Mesenchymal stem cell (in vitro differentiated cells and primary cell): Measurements from ENCODE around the gene CDC40.

Experiments
- DNase-seq: peaks from one replicate; pipeline ENCODE4 v3.0.0-alpha.2; 2013
- H2AFZ ChIP-seq: one replicate; pipeline ENCODE4 v1.6.1; 2013; ENCODE audit warnings: low read depth, mild to moderate bottlenecking, control low read depth, inconsistent platforms, low read length, moderate library complexity
- H2AK5ac ChIP-seq: 2 replicates; pipeline ENCODE4 v1.6.1; 2013; ENCODE audit warnings: low read length, moderate library complexity, mild to moderate bottlenecking, inconsistent platforms; ENCODE audit not compliant: severe bottlenecking
- H2BK120ac ChIP-seq: one replicate; pipeline ENCODE4 v1.6.1; 2013; ENCODE audit warnings: low read depth, mild to moderate bottlenecking, inconsistent platforms, low read length, moderate library complexity
- H2BK12ac ChIP-seq, 2 experiments: one replicate each; pipeline ENCODE4 v1.6.1; 2013; ENCODE audit warnings: inconsistent platforms in 2 of 2, low read length in 2 of 2, mild to moderate bottlenecking in 2 of 2, moderate library complexity in 2 of 2, control low read depth in 1 of 2
- H2BK15ac ChIP-seq: one replicate; pipeline ENCODE4 v1.6.1; 2013; ENCODE audit warnings: mild to moderate bottlenecking, low read depth, inconsistent platforms; ENCODE audit not compliant: poor library complexity, severe bottlenecking
- H2BK5ac ChIP-seq: 2 replicates; pipeline ENCODE4 v1.6.1; 2013; ENCODE audit warnings: low read depth, mild to moderate bottlenecking, low read length, control low read depth, inconsistent platforms; ENCODE audit not compliant: poor library complexity, severe bottlenecking
- H3K14ac ChIP-seq, 2 experiments: one replicate each; pipeline ENCODE4 v1.6.1; 2013; ENCODE audit warnings: inconsistent platforms in 2 of 2, low read length in 2 of 2, control low read depth in 1 of 2, mild to moderate bottlenecking in 1 of 2, moderate library complexity in 1 of 2
- H3K18ac ChIP-seq, 2 experiments: one replicate each; pipeline ENCODE4 v1.6.1; 2013; ENCODE audit warnings: inconsistent platforms in 2 of 2, low read length in 2 of 2, control low read depth in 1 of 2, low read depth in 1 of 2, mild to moderate bottlenecking in 1 of 2
- H3K23ac ChIP-seq, 2 experiments: one replicate each; pipeline ENCODE4 v1.6.1; 2013; ENCODE audit warnings: inconsistent platforms in 2 of 2, low read length in 2 of 2, mild to moderate bottlenecking in 2 of 2, moderate library complexity in 2 of 2, control low read depth in 1 of 2
- H3K27ac ChIP-seq: 2 replicates; pipeline ENCODE4 v1.5.1; 2013; ENCODE audit warnings: mild to moderate bottlenecking, moderate library complexity, low read length, control low read depth, inconsistent platforms; ENCODE audit not compliant: poor library complexity, severe bottlenecking
- H3K27me3 ChIP-seq, 2 experiments: 2 replicates each; pipeline versions ENCODE4 v1.6.1 to v1.7.0; 2013; ENCODE audit warnings: low read length in 2 of 2, mild to moderate bottlenecking in 2 of 2, moderate library complexity in 2 of 2, control low read depth in 1 of 2, inconsistent platforms in 1 of 2; ENCODE audit not compliant: control insufficient read depth in 1 of 2, insufficient read depth in 1 of 2
- H3K36me3 ChIP-seq, 2 experiments: 2 replicates each; pipeline versions ENCODE4 v1.6.1 to v1.7.0; 2013; ENCODE audit warnings: low read length in 2 of 2, control low read depth in 1 of 2, inconsistent platforms in 1 of 2, low read depth in 1 of 2, mild to moderate bottlenecking in 1 of 2; ENCODE audit not compliant: insufficient read depth in 2 of 2, control insufficient read depth in 1 of 2
- H3K4ac ChIP-seq, 2 experiments: one replicate each; pipeline ENCODE4 v1.6.1; 2013; ENCODE audit warnings: inconsistent platforms in 2 of 2, low read length in 2 of 2, mild to moderate bottlenecking in 2 of 2, moderate library complexity in 2 of 2, control low read depth in 1 of 2, low read depth in 1 of 2
- H3K4me1 ChIP-seq: 2 replicates; pipeline ENCODE4 v1.6.1; 2013; ENCODE audit warnings: low read depth, low read length, control low read depth; ENCODE audit not compliant: control insufficient read depth, insufficient read depth
- H3K4me2 ChIP-seq: 2 replicates; pipeline ENCODE4 v1.6.1; 2013; ENCODE audit warnings: low read length, mild to moderate bottlenecking, inconsistent platforms; ENCODE audit not compliant: poor library complexity, severe bottlenecking
- H3K4me3 ChIP-seq, 2 experiments: 2 replicates each; pipeline versions ENCODE4 v1.5.1 to v1.7.0; 2013; ENCODE audit warnings: low read length in 2 of 2, mild to moderate bottlenecking in 2 of 2, control low read depth in 1 of 2, low read depth in 1 of 2; ENCODE audit not compliant: insufficient read depth in 1 of 2
- H3K79me1 ChIP-seq: replicated peaks from 2 replicates; pipeline ENCODE4 v1.6.1; 2013; ENCODE audit warnings: mild to moderate bottlenecking, control low read depth, low read length, inconsistent platforms; ENCODE audit not compliant: poor library complexity, severe bottlenecking
- H3K9ac ChIP-seq: 2 replicates; pipeline ENCODE4 v1.7.0; 2013; ENCODE audit warnings: mild to moderate bottlenecking, low read length, moderate library complexity
- H3K9me3 ChIP-seq: 2 replicates; pipeline ENCODE4 v1.7.0; 2013; ENCODE audit warnings: mild to moderate bottlenecking, low read length; ENCODE audit not compliant: control insufficient read depth
- H4K8ac ChIP-seq: one replicate; pipeline ENCODE4 v1.6.1; 2013; ENCODE audit warnings: inconsistent platforms, mild to moderate bottlenecking, low read length, moderate library complexity
- H4K91ac ChIP-seq: one replicate; pipeline ENCODE4 v1.6.1; 2013; ENCODE audit warnings: mild to moderate bottlenecking, low read length, inconsistent platforms
- WGBS: methylation state at CpG from one replicate; pipeline ENCODE4 v1.1.7; 2013; ENCODE audit warnings: mixed read lengths; 5-methylcytosine and 5-hydroxymethylcytosine counted together

Gene CDC40

DNA sequence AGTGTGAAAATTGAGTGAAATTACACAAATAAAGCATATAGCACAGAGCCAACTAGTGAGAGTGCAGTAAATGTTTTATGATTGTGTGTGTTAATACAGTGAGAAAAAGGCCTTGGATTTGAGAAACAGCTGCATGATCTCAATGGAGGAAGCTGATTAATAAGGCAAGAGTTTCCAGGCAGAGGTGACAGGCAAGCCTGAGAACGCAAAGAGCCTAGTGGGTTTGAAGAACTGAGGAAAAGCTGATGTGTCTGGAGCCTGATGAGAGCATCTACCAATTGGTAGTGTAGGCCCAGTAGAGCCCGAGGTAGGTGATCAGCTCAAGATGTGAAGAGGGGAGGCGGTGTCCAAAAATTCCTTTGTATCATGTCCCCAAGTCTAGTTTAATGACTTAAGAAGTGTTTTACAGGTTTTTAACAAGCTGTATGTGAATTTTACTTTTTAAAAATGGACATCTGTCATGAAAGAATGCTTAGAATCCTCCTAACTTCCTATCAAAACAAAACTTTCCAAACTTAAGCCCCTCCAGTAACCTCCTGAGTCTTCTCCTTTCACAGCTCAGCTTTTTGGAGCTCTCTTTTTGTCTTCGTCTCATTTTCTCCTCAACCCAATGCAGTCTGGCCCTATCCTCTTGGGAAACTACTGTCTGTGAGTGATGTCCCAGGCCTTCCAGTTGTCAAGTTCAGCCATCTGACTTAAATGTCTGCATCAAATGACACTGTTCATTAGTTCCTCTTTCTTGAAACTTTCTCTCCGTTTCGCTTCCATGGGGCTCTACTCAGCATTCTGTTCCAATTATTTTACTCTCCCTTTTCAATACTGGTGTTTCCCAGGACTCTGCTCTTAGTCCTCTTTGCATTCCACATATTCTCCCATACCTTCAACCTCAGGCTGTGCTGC lies 1.2 kb downstream of the CDC40 start:
- 67% methylated on average over 5 of the region's 6 CpGs for WGBS

DNA sequence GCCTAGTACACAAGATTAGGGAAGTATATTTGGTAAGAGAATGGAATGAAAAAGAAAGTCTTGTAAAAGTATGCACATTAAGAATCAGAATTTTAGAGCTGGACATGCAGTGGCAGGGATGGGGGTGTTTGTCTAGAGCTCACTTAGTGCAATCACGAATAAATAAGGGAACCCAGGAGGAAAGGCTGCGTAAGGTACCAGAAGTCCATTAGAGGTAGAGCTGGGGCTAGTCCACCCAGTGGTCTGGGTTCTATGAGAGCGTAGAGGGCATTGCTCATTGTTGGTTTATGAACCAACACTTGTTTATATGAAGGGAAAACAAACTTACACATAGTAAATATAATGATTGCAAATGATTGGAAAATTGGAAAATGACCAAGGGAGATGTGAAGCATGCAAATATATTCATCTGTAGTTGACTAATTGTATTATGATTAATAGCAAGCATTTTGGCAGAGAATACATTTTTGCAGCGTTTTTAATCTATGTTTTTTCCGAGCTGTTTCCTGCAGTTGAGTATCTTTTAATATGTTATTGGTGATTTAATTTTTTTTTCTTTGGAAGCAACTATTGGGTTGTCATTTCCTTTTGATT lies 3.2 kb downstream of the CDC40 start:
- Histone ChIP-seq H3K36me3 (no peaks in the 10 kb centered on the region), H3K14ac (no peak overlapping the region), H3K27ac (no peak overlapping the region), H3K4me1 (peaks cover 5% of the 10 kb centered on the region), H3K9me3 (no peaks in the 10 kb centered on the region), H4K8ac (no peak overlapping the region), H2BK12ac (no peak overlapping the region), H2AFZ (no peak overlapping the region), H3K18ac (no peak overlapping the region), H3K79me1 (peaks cover 12% of the 10 kb centered on the region), H3K9ac (no peak overlapping the region), H3K23ac (no peak overlapping the region), H3K4ac (no peak overlapping the region), H3K4me2 (no peak overlapping the region), H2BK5ac (no peak overlapping the region), H3K27me3 (no peaks in the 10 kb centered on the region), H3K4me3 (no peak overlapping the region), H2AK5ac (no peak overlapping the region), H2BK15ac (no peak overlapping the region), H4K91ac (no peak overlapping the region), H2BK120ac (no peak overlapping the region)
- no peak for DNase-seq
- WGBS = 97% methylated on average over 4 of the region's 5 CpGs

More for the DNA sequence above, 1.2 kb downstream of the CDC40 start:
- Histone ChIP-seq H4K91ac (no peak overlapping the region), H3K27ac (no peak overlapping the region), H3K4me3 (peak overlapping the region in 1 of 2 experiments; percentile 88), H3K23ac (peak overlapping the region in 1 of 2 experiments; percentile 24), H3K4me2 (peak overlapping the region; percentile 69), H2BK120ac (no peak overlapping the region), H3K4me1 (peaks cover 5% of the 10 kb centered on the region), H2AFZ (no peak overlapping the region), H3K18ac (no peak overlapping the region), H3K9ac (peak overlapping the region; percentile 88), H3K9me3 (no peaks in the 10 kb centered on the region), H3K14ac (no peak overlapping the region), H3K79me1 (peaks cover 10% of the 10 kb centered on the region), H3K36me3 (no peaks in the 10 kb centered on the region), H2BK5ac (no peak overlapping the region), H4K8ac (no peak overlapping the region), H2BK15ac (peak overlapping the region; percentile 40), H2AK5ac (no peak overlapping the region), H3K27me3 (no peaks in the 10 kb centered on the region), H2BK12ac (no peak overlapping the region), H3K4ac (no peak overlapping the region)
- peak; percentile 22 for DNase-seq

DNA sequence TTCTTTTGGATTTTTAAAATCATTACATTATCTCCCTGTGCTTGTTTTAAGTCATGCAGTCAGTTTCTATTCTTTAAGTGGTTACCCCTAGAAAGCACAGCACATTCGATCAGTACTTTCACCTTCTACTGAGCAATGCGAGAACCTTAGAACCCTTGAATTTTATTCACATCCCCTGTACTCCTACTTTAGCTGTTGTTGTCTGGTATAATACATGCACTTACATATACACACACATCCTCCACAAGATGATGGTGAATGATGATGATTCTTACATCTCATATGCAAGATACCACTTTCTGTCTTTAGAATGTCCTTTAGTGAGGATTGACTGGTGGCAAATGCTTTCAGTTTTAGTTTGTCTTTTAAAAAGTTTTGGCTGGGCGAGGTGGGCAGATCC lies 5.7 kb downstream of the CDC40 start:
- no peaks in the 10 kb centered on the region for H3K27me3 ChIP-seq
- H3K4me3 ChIP-seq = no peak overlapping the region
- H3K9me3 ChIP-seq = no peaks in the 10 kb centered on the region
- no peak overlapping the region for H3K9ac ChIP-seq
- H3K14ac ChIP-seq = no peak overlapping the region
- H3K4me2 ChIP-seq = no peak overlapping the region
- peaks cover 20% of the 10 kb centered on the region for H3K79me1 ChIP-seq
- WGBS = 96% methylated on average over 3 of the region's 3 CpGs
- H2BK5ac ChIP-seq = no peak overlapping the region
- H3K27ac ChIP-seq = no peak overlapping the region
- no peak overlapping the region for H2AFZ ChIP-seq
- H2BK12ac ChIP-seq = no peak overlapping the region
- no peak overlapping the region for H4K8ac ChIP-seq
- H4K91ac ChIP-seq = no peak overlapping the region
- no peak overlapping the region for H2BK15ac ChIP-seq
- H3K4ac ChIP-seq = no peak overlapping the region
- peaks cover 5% of the 10 kb centered on the region for H3K4me1 ChIP-seq
- no peak overlapping the region for H2BK120ac ChIP-seq
- DNase-seq = no peak
- H3K36me3 ChIP-seq = no peaks in the 10 kb centered on the region
- H2AK5ac ChIP-seq = no peak overlapping the region
- H3K18ac ChIP-seq = no peak overlapping the region
- no peak overlapping the region for H3K23ac ChIP-seq

DNA sequence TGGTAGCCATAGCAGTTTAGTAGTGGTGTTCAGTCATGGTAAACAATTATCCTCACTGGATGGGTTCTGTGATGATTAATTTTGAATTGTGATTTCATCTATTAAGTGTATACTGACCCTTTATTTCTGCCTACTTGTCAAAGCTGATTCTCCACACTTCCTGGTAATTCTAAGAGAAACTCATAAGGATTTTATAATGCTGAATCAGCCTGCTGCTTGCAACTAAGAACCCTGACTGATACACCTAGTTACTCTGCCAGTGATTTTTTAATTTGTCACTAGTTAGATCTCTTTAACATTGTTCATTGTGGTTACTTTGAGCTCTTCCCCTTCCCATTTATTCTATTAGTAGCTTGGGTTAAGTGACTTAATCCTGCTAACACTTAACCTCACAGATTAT lies 8.6 kb downstream of the CDC40 start:
- H3K79me1 ChIP-seq = peaks cover 23% of the 10 kb centered on the region
- no peak overlapping the region for H3K14ac ChIP-seq
- H3K4me3 ChIP-seq = no peak overlapping the region
- no peak overlapping the region for H2AFZ ChIP-seq
- no peak overlapping the region for H4K8ac ChIP-seq
- no peak overlapping the region for H3K23ac ChIP-seq
- H2BK5ac ChIP-seq = no peak overlapping the region
- H2BK15ac ChIP-seq = no peak overlapping the region
- no peaks in the 10 kb centered on the region for H3K27me3 ChIP-seq
- peak overlapping the region; percentile 6 for H3K9ac ChIP-seq
- H2AK5ac ChIP-seq = no peak overlapping the region
- H4K91ac ChIP-seq = no peak overlapping the region
- no peak overlapping the region for H3K18ac ChIP-seq
- H3K4me1 ChIP-seq = no peaks in the 10 kb centered on the region
- H3K9me3 ChIP-seq = no peaks in the 10 kb centered on the region
- no peak overlapping the region for H3K4me2 ChIP-seq
- DNase-seq = no peak
- H2BK12ac ChIP-seq = no peak overlapping the region
- no peak overlapping the region for H2BK120ac ChIP-seq
- no peak overlapping the region for H3K27ac ChIP-seq
- no peak overlapping the region for H3K4ac ChIP-seq
- H3K36me3 ChIP-seq = peaks cover 0 to 7% of the 10 kb centered on the region in 2 experiments
